WTC11 (cell line): Measurements from ENCODE around the gene B3GALNT1. TPM values are rescaled to one million over a fixed set of nuclear protein-coding genes. Genes with fewer than 3 reads are reported as not detected.

Experiments used
- ATAC-seq: fragments of 200-7000 bp; cut with Tn5 transposase; 2 replicates; pipeline ENCODE4 v1.10.0; 2021; ENCODE audit warnings: mild to moderate bottlenecking, moderate library complexity
- CTCF ChIA-PET: fragments of 300-600 bp; sonication (Branson Sonifier 250); formaldehyde crosslinking; loops from one replicate; lab custom pipeline; 2021; ENCODE audit warnings: antibody characterized with exemption; lab: Charles Lee
- POLR2A ChIA-PET: fragments of 350-600 bp; sonication (Branson Sonifier 250); formaldehyde crosslinking; loops from one replicate; lab custom pipeline; 2021; ENCODE audit warnings: antibody characterized with exemption; lab: Charles Lee
- DNase-seq: peaks from one replicate; pipeline ENCODE4 v3.0.0; 2021; ENCODE audit warnings: low spot score
- H3K27ac Mint-ChIP-seq: 2 replicates; pipeline ENCODE4 v1.8.0; 2021; ENCODE audit warnings: mixed read lengths
- H3K27me3 Mint-ChIP-seq: 2 replicates; pipeline ENCODE4 v1.8.0; 2021; ENCODE audit warnings: low read depth, mild to moderate bottlenecking, moderate library complexity, mixed read lengths
- H3K36me3 Mint-ChIP-seq: 2 replicates; pipeline ENCODE4 v1.8.0; 2021; ENCODE audit warnings: mixed read lengths
- H3K4me1 Mint-ChIP-seq: 2 replicates; pipeline ENCODE4 v1.8.0; 2022; ENCODE audit warnings: mixed read lengths
- H3K4me3 Mint-ChIP-seq: 2 replicates; pipeline ENCODE4 v1.8.0; 2021; ENCODE audit warnings: mild to moderate bottlenecking, moderate library complexity, mixed read lengths
- H3K9me3 Mint-ChIP-seq: 2 replicates; pipeline ENCODE4 v1.8.0; 2021; ENCODE audit warnings: mixed read lengths
- ATF6 ChIP-seq: sonication (generic); formaldehyde crosslinking; IDR thresholded peaks from 2 replicates; pipeline ENCODE4 v1.8.1; 2023; ENCODE audit warnings: mild to moderate bottlenecking, missing genetic modification reagents
- CDX4 ChIP-seq: fragments of 250-450 bp; sonication (Bioruptor Pico); IDR thresholded peaks from 2 replicates; pipeline ENCODE4 v1.9.0; 2021; ENCODE audit warnings: moderate library complexity, mild to moderate bottlenecking, inconsistent platforms, borderline replicate concordance
- CREB1 ChIP-seq: sonication (generic); formaldehyde crosslinking; IDR thresholded peaks from 2 replicates; pipeline ENCODE4 v1.8.0; 2023; ENCODE audit warnings: mild to moderate bottlenecking, missing genetic modification reagents
- E2F1 ChIP-seq: sonication (generic); formaldehyde crosslinking; IDR thresholded peaks from 2 replicates; pipeline ENCODE4 v1.8.0; 2022; ENCODE audit warnings: mild to moderate bottlenecking, missing genetic modification reagents
- EMX1 ChIP-seq: fragments of 250-450 bp; sonication (Bioruptor Pico); IDR thresholded peaks from 2 replicates; pipeline ENCODE4 v1.8.0; 2021; ENCODE audit warnings: mild to moderate bottlenecking
- ESRRA ChIP-seq: sonication (generic); formaldehyde crosslinking; IDR thresholded peaks from 2 replicates; pipeline ENCODE4 v1.8.1; 2022; ENCODE audit warnings: mild to moderate bottlenecking, missing genetic modification reagents, borderline replicate concordance
- FOXJ3 ChIP-seq: sonication (generic); formaldehyde crosslinking; IDR thresholded peaks from 2 replicates; pipeline ENCODE4 v1.9.0; 2021; ENCODE audit warnings: missing genetic modification reagents, mild to moderate bottlenecking, borderline replicate concordance
- HMGXB4 ChIP-seq: sonication (generic); formaldehyde crosslinking; IDR thresholded peaks from 2 replicates; pipeline ENCODE4 v1.8.1; 2023; ENCODE audit warnings: mild to moderate bottlenecking, moderate library complexity, missing genetic modification reagents
- JAZF1 ChIP-seq: fragments of 250-450 bp; sonication (Bioruptor Pico); IDR thresholded peaks from 2 replicates; pipeline ENCODE4 v1.9.0; 2021; ENCODE audit warnings: moderate library complexity, mild to moderate bottlenecking, inconsistent platforms
- MYBL2 ChIP-seq: sonication (generic); formaldehyde crosslinking; IDR thresholded peaks from 2 replicates; pipeline ENCODE4 v1.8.1; 2023; ENCODE audit warnings: mild to moderate bottlenecking, moderate library complexity, missing genetic modification reagents
- NFE2L1 ChIP-seq: sonication (generic); formaldehyde crosslinking; IDR thresholded peaks from 2 replicates; pipeline ENCODE4 v1.8.1; 2023; ENCODE audit warnings: missing genetic modification reagents
- NR1H2 ChIP-seq: sonication (generic); formaldehyde crosslinking; IDR thresholded peaks from 2 replicates; pipeline ENCODE4 v1.9.0; 2021; ENCODE audit warnings: mild to moderate bottlenecking, moderate library complexity, missing genetic modification reagents
- NR3C1 ChIP-seq: sonication (generic); formaldehyde crosslinking; conservative IDR thresholded peaks from 2 replicates; pipeline ENCODE4 v1.8.1; 2023; ENCODE audit warnings: low read depth, mild to moderate bottlenecking, missing genetic modification reagents
- PRRX2 ChIP-seq: fragments of 250-450 bp; sonication (Bioruptor Pico); IDR thresholded peaks from 2 replicates; pipeline ENCODE4 v1.8.0; 2021; ENCODE audit warnings: mild to moderate bottlenecking
- SMAD3 ChIP-seq: sonication (generic); formaldehyde crosslinking; IDR thresholded peaks from 2 replicates; pipeline ENCODE4 v1.8.0; 2022; ENCODE audit warnings: missing genetic modification reagents, mild to moderate bottlenecking, borderline replicate concordance
- SMAD4 ChIP-seq: sonication (generic); formaldehyde crosslinking; IDR thresholded peaks from 2 replicates; pipeline ENCODE4 v1.8.0; 2022; ENCODE audit warnings: mild to moderate bottlenecking, missing genetic modification reagents
- SP1 ChIP-seq: sonication (generic); formaldehyde crosslinking; conservative IDR thresholded peaks from 2 replicates; pipeline ENCODE4 v1.8.1; 2022; ENCODE audit warnings: missing genetic modification reagents
- ZBTB43 ChIP-seq: sonication (generic); formaldehyde crosslinking; IDR thresholded peaks from 2 replicates; pipeline ENCODE4 v1.8.1; 2023; ENCODE audit warnings: mild to moderate bottlenecking, missing genetic modification reagents
- ZNF219 ChIP-seq: sonication (generic); formaldehyde crosslinking; IDR thresholded peaks from 2 replicates; pipeline ENCODE4 v1.8.0; 2023; ENCODE audit warnings: missing genetic modification reagents, mild to moderate bottlenecking, borderline replicate concordance
- ZNF232 ChIP-seq: sonication (generic); formaldehyde crosslinking; IDR thresholded peaks from 2 replicates; pipeline ENCODE4 v1.8.0; 2022; ENCODE audit warnings: mild to moderate bottlenecking, missing genetic modification reagents
- ZNF532 ChIP-seq: fragments of 250-450 bp; sonication (Bioruptor Pico); IDR thresholded peaks from 2 replicates; pipeline ENCODE4 v1.9.0; 2021; ENCODE audit warnings: mild to moderate bottlenecking, borderline replicate concordance
- ZNF671 ChIP-seq: fragments of 250-450 bp; sonication (Bioruptor Pico); IDR thresholded peaks from 2 replicates; pipeline ENCODE4 v1.8.0; 2021; ENCODE audit warnings: mild to moderate bottlenecking
- total RNA-seq: library from RNA; stranded (reverse); gene quantifications from 3 replicates; pipeline ENCODE4 v1.2.3, GENCODE V29; 2021

B3GALNT1 gene
- total RNA-seq, 1 experiment from 2014 or later: 4.2 TPM

GRCh38 chr3:161132391-161132790, 27.2 kb upstream of the B3GALNT1 start (continued):
- TF ChIP-seq NFE2L1 (CRISPR knock-in tag) (no peak), NR1H2 (CRISPR knock-in tag) (no peak)
- TF ChIP-seq, all 79 proteins: peak for 0

GRCh38 chr3:161126495-161126894, 21.3 kb upstream of the B3GALNT1 start:
- TF ChIP-seq ZNF671 (CRISPR knock-in tag) (no peak), SP1 (CRISPR knock-in tag) (no peak), PRRX2 (CRISPR knock-in tag) (no peak), CDX4 (CRISPR knock-in tag) (no peak), ESRRA (CRISPR knock-in tag) (no peak), NR3C1 (CRISPR knock-in tag) (no peak), HMGXB4 (CRISPR knock-in tag) (no peak), ZNF219 (no peak), CREB1 (CRISPR knock-in tag) (no peak), ZBTB43 (CRISPR knock-in tag) (no peak), FOXJ3 (CRISPR knock-in tag) (no peak), ATF6 (no peak), EMX1 (CRISPR knock-in tag) (no peak), MYBL2 (CRISPR knock-in tag) (no peak), NR1H2 (CRISPR knock-in tag) (no peak), SMAD3 (no peak)
- CTCF ChIA-PET: no interaction called here

GRCh38 chr3:161117646-161118045, 12.5 kb upstream of the B3GALNT1 start:
- ATAC-seq: no peak
- DNase-seq: no peak
- Mint-ChIP-seq H3K36me3 (peaks cover 47% of the 10 kb centered on the region), H3K27ac (no peak overlapping the region), H3K27me3 (no peaks in the 10 kb centered on the region; the same call in 1 of the 2 replicates), H3K4me3 (no peak overlapping the region), H3K4me1 (no peaks in the 10 kb centered on the region), H3K9me3 (peaks cover 86% of the 10 kb centered on the region)
- ChIA-PET CTCF (no interaction called here), POLR2A (no interaction called here)
- no peak for TF ChIP-seq E2F1 (CRISPR knock-in tag)
- TF ChIP-seq SMAD4 (CRISPR knock-in tag): no peak
- no peak for TF ChIP-seq ZNF232
- no peak for TF ChIP-seq ZNF671 (CRISPR knock-in tag)
- TF ChIP-seq CDX4 (CRISPR knock-in tag): no peak
- no peak for TF ChIP-seq ZNF532 (CRISPR knock-in tag)
- no peak for TF ChIP-seq JAZF1

More at GRCh38 chr3:161126495-161126894, 21.3 kb upstream of the B3GALNT1 start:
- peaks cover 32% of the 10 kb centered on the region for H3K36me3 Mint-ChIP-seq
- no peak overlapping the region for H3K4me3 Mint-ChIP-seq
- DNase-seq (no peak), ATAC-seq (no peak)
- POLR2A ChIA-PET: interaction anchor here (0.6 kb wide), 1 partner anchor 73 kb away, joined by 5 read pairs; no protein-coding TSS in a partner anchor
- H3K9me3 Mint-ChIP-seq: peaks cover 36% of the 10 kb centered on the region
- H3K27me3 Mint-ChIP-seq: no peaks in the 10 kb centered on the region
- no peaks in the 10 kb centered on the region for H3K4me1 Mint-ChIP-seq
- no peak overlapping the region for H3K27ac Mint-ChIP-seq
